Esophagus squamous epithelium (tissue), 4 donors: ENCODE data around the gene SATB1.

Experiments
- CTCF ChIP-seq, 6 experiments: fragments of 450-650 bp in 4 of 6; fragments of 200-600 bp in 2 of 6; sonication (generic) in 2 of 6; IDR thresholded peaks; one replicate each; pipeline ENCODE4 v1.5.1; 2016 to 2019; ENCODE audit warnings: antibody characterized with exemption in 6 of 6, mild to moderate bottlenecking in 4 of 6, moderate library complexity in 4 of 6
- POLR2A ChIP-seq, 4 donors: fragments of 450-650 bp; IDR thresholded peaks; one replicate each; pipeline ENCODE4 v1.6.1; 2017; ENCODE audit warnings: antibody characterized with exemption in 4 of 4, mild to moderate bottlenecking in 4 of 4, moderate library complexity in 3 of 4

- TF ChIP-seq CTCF (IDR thresholded peaks at IDR 0.05) = no peak
- no peak for TF ChIP-seq POLR2A (IDR thresholded peaks at IDR 0.05)
Measured at GRCh38 chr3:18349197-18349798, 75.8 kb downstream of the SATB1 start.
